WTC11 (cell line): ENCODE results near the gene EIF2AK2.

ENCODE experiments used
- AFF4 ChIP-seq: sonication (generic); formaldehyde crosslinking; IDR thresholded peaks from 2 replicates; pipeline ENCODE4 v1.8.1; 2023; ENCODE audit warnings: mild to moderate bottlenecking, missing genetic modification reagents, borderline replicate concordance
- ATF3 ChIP-seq: sonication (generic); formaldehyde crosslinking; conservative IDR thresholded peaks from 2 replicates; pipeline ENCODE4 v1.8.1; 2022; ENCODE audit warnings: mild to moderate bottlenecking, missing genetic modification reagents
- CTCF ChIP-seq: fragments of 200-600 bp; IDR thresholded peaks from 2 replicates; pipeline ENCODE4 v1.8.0; 2022; ENCODE audit warnings: antibody characterized with exemption
- E2F1 ChIP-seq: sonication (generic); formaldehyde crosslinking; IDR thresholded peaks from 2 replicates; pipeline ENCODE4 v1.8.0; 2022; ENCODE audit warnings: mild to moderate bottlenecking, missing genetic modification reagents
- ESRRA ChIP-seq: sonication (generic); formaldehyde crosslinking; IDR thresholded peaks from 2 replicates; pipeline ENCODE4 v1.8.1; 2022; ENCODE audit warnings: mild to moderate bottlenecking, missing genetic modification reagents, borderline replicate concordance
- FOXK1 ChIP-seq: sonication (generic); formaldehyde crosslinking; IDR thresholded peaks from 2 replicates; pipeline ENCODE4 v1.8.0; 2022; ENCODE audit warnings: mild to moderate bottlenecking, moderate library complexity, missing genetic modification reagents
- MAX ChIP-seq: sonication (generic); formaldehyde crosslinking; IDR thresholded peaks from 2 replicates; pipeline ENCODE4 v1.8.0; 2022; ENCODE audit warnings: mild to moderate bottlenecking, missing genetic modification reagents
- NR1H2 ChIP-seq: sonication (generic); formaldehyde crosslinking; IDR thresholded peaks from 2 replicates; pipeline ENCODE4 v1.9.0; 2021; ENCODE audit warnings: mild to moderate bottlenecking, moderate library complexity, missing genetic modification reagents
- PREB ChIP-seq: sonication (generic); formaldehyde crosslinking; IDR thresholded peaks from 2 replicates; pipeline ENCODE4 v1.8.1; 2022; ENCODE audit warnings: mild to moderate bottlenecking, missing genetic modification reagents, moderate library complexity, borderline replicate concordance
- PRRX2 ChIP-seq: fragments of 250-450 bp; sonication (Bioruptor Pico); IDR thresholded peaks from 2 replicates; pipeline ENCODE4 v1.8.0; 2021; ENCODE audit warnings: mild to moderate bottlenecking
- SMAD3 ChIP-seq: sonication (generic); formaldehyde crosslinking; IDR thresholded peaks from 2 replicates; pipeline ENCODE4 v1.8.0; 2022; ENCODE audit warnings: missing genetic modification reagents, mild to moderate bottlenecking, borderline replicate concordance
- SP1 ChIP-seq: sonication (generic); formaldehyde crosslinking; conservative IDR thresholded peaks from 2 replicates; pipeline ENCODE4 v1.8.1; 2022; ENCODE audit warnings: missing genetic modification reagents
- TEAD1 ChIP-seq: sonication (generic); formaldehyde crosslinking; IDR thresholded peaks from 2 replicates; pipeline ENCODE4 v1.8.0; 2022; ENCODE audit warnings: mild to moderate bottlenecking, missing genetic modification reagents
- ZBTB21 ChIP-seq: sonication (generic); formaldehyde crosslinking; IDR thresholded peaks from 2 replicates; pipeline ENCODE4 v1.8.1; 2023; ENCODE audit warnings: mild to moderate bottlenecking, missing genetic modification reagents, borderline replicate concordance

GRCh38 chr2:37156071-37156856 is 516 bp downstream of the EIF2AK2 start:
- TF ChIP-seq CTCF (no peak), ZBTB21 (no peak), SMAD3 (CRISPR knock-in tag) (no peak), MAX (CRISPR knock-in tag) (no peak), ATF3 (no peak), ESRRA (no peak), PREB (no peak), SP1 (CRISPR knock-in tag) (no peak), FOXK1 (CRISPR knock-in tag) (no peak), TEAD1 (CRISPR knock-in tag) (no peak), AFF4 (no peak), NR1H2 (CRISPR knock-in tag) (no peak), PRRX2 (CRISPR knock-in tag) (no peak), E2F1 (CRISPR knock-in tag) (no peak)
